ENCODE results near the gene RFX8.
"Not testable (repeated sequence)": the region's sequence is repeated elsewhere in the genome, so short reads cannot be mapped to it uniquely, and the experiment has no call there.

RFX8 gene

DNA sequence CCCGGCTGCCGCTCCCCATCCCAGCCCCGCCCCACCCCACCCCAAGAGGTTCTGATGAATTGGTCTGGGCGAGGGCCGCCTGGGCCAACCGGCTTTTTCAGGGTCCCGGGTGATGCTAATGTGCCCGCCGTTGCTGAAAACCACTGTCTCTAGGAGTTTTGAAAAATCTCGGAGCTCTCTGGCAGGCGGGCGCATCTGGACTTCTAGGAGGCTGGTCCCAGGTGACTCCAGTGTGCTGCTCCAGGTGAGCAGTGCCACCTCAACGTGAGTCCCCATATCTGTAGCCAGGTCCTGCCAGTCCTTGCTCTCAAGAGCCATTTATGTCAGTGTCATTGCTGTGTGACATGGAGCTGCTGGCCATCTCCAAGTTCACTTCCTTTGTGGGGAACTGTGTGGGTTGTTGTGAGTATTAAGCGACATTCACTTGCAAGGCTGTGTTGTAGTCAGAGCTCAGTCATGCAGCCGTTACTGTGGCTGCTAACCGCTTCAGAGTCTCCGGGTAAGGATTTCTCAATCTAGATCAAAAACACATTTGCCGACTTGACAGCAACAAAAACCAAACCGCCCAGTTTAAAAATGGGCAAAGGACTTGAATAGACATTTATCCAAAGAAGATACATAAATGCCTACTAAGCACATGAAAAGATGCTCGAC is at the start of gene RFX8:
Gene RFX8 (minus strand): TSS at position 382 of the 654 bp plus-strand sequence. CDS start 8,264 bp downstream, outside the sequence.
- DNase-seq (ENCODE audit: low read depth in 2 of 2), result peak; percentile 2 to 8

DNA sequence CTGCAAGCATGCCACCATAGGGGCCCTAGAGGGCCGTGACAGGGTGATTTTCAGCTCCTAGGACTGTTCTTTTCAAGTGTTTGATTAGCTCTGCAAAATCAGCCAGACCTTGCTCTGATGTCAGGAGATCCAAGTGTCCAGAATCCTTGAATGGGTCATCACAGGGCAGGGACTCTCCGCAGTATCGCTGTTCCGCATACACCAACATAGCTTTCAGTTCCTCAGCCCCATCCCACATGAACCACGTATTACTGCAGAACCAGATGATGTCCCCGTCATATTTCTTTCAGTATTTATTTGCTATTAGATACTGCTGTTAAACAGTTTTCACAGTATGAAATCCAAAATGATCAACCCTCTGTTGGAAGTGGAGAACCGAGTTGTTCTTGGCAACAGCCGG is 46.6 kb upstream of the RFX8 start:
- DNase-seq (ENCODE audit: low read depth in 2 of 2), result no peak

DNA sequence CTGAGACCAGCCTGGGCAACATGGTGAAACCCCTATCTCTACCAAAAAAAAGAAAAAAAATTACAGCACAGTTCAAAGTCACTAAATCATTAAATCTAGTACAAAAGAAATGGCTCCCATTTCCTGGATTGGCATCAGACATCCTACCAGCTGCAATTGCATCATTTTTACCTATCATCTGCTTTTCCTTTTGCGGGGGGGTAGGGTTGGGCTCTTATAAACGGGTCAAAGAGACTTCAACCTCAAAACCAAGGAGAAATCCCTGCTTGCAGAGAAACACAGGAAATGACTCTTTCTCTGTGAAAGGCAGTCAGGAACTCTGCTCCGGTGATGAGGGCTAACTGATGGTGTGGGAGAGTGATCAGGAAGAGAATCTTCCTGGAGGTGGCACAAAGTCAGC is 45.3 kb upstream of the RFX8 start:
- DNase-seq (ENCODE audit: low read depth in 2 of 2), result no peak

DNA sequence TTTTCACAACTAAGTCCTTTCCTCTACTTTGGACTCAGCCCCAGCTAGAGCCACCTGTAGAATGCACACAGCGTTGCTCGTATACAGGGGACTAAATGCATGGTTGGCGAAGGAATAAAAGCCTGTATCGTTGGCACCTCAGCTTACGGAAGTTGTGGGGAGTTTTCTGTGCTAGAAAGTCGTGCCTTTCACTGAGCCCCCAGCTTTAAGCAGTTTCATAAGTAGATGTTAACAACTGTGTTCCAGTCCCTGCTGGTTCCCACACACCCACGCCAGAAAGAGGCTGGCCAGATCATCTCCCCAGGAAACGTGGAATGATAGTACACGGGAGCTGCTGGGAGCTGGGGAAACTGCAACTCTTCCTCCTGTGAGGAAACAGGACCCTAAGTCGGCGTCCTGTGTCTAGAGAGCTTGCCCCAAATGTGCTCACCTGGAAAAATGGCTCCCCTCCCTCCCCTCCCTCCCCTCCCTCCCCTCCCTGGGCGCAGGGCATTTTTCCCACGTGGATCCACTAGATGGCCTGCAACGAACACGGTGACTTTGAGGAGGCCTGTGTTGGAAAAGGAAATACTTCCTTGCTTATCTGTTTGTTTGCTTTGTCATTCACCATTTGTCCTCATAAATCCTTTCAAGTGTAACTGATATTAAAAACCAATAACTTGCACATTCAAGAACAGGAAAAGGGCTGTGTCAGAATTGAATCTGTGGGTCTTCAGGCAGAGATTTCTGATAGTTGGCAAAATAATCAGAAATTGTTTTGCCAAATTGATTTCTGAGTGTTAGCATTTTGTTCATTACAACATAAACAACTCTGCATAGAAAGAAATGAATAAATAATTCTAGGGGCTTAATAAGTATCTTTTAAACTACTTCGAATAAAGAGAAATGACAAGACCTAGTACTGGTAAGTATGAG is 43.9 kb upstream of the RFX8 start:
- DNase-seq (ENCODE audit: low read depth in 2 of 2), result no peak

DNA sequence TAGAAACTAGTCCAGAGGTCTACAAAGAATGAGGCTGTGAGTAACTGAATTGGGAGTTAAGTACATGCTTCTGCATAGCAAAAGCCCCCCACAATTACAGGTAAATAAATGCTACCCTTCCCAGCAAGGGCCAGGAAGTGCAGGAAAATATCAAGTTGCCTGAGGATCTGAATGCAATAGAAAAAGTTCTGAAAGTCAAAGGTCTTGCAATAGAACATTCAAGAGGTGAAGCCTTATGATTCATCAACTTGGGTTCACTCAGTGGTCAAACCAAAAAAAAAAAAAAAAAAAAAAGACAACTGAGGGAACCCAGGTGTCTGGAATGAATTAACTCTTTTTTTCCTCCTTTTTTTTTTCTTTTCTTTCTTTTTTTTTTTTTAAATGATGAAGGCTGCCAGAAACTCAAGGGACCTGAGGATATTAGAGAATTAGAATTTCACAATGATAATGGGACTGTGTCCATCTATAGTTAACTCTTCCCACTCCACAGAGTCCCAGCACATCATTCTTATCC is 42.9 kb upstream of the RFX8 start:
- no peak for DNase-seq (ENCODE audit: low read depth in 2 of 2)

DNA sequence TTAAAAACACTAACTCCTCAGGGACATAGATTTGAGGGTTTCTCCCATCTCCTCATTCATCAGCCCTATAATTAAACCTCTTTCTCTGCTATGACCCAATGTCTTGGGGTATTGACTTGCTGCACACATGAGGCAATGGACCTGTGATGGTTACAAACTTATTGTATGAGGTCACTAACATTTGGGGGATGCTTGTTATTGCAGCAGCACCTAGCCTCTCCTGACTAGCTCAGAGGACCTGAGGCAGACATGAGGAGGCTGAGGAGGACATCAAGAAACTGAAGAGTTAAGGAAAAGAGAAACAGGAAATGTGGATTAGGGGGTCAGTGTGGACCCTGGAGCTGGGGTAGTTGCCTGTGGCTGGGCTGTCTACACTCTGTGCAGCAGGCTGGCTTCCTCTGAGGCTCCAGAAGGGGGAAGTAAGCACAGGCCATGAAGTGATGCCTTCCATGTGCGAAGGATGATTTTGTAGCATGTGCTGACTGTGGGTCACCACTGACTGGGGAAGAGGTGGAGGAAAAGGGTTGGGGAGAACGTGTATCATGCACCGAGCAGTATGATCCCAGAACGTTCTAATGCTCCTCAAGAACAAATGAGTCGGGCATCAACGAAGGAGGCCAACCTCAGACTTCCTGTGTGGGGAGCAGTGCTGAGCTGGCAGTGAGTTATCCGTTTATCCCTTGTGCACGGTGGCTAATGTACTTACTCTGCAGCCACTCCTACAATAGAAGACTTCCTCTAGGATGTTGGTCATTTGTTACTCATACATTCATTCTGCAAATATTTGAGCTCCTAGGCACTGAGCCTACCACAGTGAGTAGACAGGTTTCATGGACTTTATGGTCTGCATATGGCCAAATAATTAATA is 42.1 kb upstream of the RFX8 start:
- no peak for DNase-seq (ENCODE audit: low read depth in 2 of 2)

DNA sequence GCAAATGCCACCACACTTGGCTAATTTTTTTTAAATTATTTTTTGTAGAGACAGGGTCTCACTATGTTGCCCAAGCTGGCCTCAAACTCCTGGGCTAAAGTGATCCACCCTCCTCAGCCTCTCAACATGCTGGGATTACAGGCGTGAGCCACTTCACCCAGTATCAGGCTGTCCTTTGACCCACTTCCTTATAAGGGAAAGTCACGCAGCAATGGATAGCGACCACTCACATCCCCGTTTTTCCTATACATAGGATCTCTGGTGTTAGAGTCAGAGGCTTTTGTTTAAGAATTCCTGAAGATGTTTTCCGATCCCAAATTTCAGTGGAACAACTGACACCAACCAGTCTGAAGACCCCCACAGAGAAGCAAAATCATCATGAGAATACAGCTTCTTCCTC is 41.4 kb upstream of the RFX8 start:
- no peak for DNase-seq (ENCODE audit: low read depth in 2 of 2)

DNA sequence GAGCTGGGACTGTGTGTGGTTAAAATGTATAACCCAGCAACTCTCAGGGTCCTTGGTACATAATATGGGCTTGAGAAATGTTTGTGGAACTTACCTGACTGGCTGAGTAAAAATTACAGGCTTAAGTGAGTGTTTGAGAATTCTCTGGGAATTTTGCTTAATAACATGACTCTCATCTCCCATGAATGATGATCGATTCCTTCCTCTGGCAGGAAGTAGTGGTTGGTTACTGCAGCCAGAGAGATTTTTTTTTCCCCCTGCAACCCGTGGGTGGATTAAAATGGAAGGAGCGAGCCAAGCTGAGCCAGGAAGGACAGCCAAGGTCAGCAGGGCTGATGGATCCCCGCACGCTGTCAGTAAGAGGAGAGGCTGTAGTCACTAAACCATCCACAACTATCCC is 40.6 kb upstream of the RFX8 start:
- no peak for DNase-seq (ENCODE audit: low read depth in 2 of 2)

DNA sequence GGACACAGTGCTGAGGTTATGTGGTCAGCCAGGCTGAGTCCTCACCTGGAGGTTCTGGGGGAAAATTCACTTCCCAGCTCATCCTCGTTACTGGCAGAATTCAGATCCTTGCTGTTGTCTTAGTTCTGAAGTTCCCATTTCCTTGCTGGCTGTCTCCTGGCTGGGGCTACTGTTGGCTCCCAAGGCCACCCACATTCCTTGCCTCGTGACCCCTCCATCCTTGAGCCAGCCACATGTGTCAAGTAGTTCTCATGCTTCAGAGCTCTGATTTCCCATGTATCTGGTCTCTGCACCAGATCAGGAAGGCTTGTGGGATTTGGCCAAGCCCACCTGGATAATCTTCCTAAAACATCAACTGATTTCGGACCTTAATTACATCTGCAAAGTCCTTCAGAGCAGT is 38.1 kb upstream of the RFX8 start:
- DNase-seq (ENCODE audit: low read depth in 2 of 2), result no peak

DNA sequence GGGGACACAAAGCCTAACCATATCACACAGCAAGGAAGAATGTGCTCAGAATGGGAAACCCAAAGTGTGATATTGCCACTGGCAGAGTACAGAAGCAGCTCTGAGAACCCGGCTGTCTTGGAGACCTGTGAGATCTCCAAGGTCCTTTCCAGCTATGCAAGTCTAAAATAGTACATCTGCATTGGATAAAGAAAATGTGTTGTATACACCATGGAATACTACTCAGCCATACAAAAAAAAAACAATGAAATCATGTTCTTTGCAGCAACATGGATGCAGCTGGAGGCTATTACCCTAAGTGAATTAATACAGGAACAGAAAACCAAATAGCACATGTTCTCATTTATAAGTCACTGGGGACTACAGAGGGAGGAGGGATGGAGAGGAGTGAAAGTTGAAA is 36.5 kb upstream of the RFX8 start:
- no peak for DNase-seq (ENCODE audit: low read depth in 2 of 2)

DNA sequence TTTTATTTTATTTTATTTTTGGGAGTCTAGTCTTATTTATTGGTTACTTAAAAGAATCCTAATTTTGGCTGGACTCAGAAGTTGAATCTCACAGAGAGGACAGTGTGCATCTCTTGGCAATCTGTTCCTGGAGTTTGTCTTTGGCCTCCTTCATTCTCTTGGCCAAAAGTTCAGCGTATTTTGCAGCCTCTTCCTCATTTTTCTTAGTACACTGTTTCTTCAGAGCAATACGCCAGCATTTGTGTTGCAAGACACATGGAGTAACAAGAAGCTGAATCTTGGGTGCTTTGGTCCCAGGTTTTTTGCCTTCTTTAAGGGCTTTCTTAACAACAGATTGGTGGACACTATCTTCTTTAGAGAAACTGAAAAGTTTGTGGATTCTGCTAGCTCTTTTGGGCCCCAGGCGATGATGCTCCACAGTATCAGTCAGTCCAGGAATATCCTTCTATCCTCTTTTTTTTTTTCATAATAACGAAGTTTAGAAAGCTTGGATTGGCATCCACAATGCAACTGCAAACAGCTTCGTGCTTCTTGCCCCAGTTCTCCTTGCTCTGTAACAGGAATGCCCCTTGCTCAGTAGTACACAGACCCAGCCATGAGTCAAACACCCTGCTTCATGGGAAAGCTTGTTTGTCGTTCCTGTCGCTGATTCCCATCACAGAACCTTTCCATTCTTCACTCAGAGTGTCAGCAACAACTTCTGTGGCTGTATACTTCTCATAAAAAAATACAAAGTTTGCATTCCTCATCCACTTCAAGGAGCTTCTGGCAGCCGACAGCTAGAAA is 34.8 kb upstream of the RFX8 start:
- no peak for DNase-seq (ENCODE audit: low read depth in 2 of 2)

DNA sequence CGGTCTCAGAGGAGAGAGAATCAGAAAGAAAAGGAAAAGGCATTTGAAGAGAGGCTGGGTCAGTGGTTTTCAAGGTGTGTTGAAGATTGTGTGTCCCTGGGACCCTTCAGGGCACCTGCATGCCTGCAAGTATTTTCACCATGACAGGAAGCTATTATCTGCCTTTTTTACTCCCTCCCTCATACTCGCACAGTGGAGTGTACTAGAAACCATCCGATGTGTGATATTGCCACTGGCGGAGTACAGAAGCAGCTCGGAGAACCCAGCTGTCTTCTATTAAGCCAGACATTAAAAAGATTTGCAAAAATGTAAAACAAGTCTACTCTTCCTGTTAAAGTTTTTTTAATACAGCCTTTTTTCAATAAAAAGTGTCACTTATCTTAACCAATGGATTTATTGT is 33.7 kb upstream of the RFX8 start:
- no peak for DNase-seq (ENCODE audit: low read depth in 2 of 2)

DNA sequence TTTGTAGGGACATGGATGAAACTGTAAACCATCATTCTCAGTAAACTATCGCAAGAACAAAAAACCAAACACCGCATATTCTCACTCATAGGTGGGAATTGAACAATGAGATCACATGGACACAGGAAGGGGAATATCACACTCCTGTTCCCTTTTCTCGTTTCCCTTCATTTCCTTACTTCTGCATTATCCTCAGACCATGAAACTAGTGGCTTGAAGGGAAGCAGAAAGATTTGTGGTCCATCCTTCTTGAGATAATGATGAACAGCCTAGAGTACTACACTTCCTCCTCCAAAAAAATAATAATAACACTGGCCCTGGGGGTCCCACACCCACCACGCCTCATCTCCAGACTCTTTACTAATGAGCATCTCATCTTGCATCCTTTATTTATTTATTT is 30.4 kb upstream of the RFX8 start:
- DNase-seq (ENCODE audit: low read depth in 2 of 2), result not testable (repeated sequence)

DNA sequence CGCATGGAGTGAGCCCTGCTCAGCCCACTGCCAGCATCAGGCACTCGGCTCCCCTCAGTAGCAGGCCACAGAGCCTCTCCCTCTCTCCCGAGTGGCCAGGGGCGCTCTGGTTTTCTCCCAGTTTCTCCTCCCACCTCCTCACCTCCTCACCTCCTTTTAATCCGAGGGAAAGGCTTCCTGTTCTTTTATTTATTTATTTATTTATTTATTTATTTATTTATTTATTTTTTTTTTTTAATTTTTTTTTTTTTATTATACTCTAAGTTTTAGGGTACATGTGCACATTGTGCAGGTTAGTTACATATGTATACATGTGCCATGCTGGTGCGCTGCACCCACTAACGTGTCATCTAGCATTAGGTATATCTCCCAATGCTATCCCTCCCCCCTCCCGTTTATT is 29.8 kb upstream of the RFX8 start:
- not testable (repeated sequence) for DNase-seq (ENCODE audit: low read depth in 2 of 2)

DNA sequence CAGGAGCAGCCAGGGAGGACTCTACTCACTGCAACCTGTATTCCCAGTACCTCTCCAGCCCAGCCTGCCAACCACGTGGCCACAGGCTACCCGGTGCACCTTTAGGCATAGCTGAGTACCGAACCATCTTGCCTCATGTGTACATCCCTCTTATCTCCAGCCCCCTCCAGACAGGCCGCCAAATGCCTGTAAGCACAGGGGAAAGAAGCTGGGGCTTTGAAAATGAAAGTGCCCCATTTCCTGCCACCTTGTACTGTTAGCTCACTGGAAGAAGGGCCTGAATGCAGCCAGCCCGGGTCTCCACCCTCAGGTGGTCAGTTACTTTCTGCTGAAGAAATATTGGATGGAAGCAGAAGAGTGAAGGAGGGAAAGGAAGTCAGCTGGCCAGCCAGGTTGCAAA is 27.2 kb upstream of the RFX8 start:
- DNase-seq (ENCODE audit: low read depth in 2 of 2), result no peak

DNA sequence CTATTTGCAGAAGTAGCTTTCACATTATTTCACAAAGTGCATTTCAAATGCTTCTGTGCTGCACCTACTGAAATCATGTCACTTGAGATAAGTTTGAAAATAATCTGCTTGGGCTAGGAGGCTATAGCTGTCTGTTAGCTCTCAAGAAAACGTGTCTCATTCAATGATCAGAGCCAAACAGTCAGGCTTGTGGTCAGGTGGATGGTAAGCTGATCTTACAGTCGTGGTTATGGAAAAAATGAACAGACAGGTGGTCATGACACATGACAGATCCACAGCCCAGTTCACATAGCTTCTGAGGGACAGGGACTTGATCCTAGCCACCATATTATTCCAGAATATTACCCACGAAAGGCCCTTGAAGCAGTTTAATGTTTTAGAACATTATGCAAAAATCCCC is 26.5 kb upstream of the RFX8 start:
- no peak for DNase-seq (ENCODE audit: low read depth in 2 of 2)

DNA sequence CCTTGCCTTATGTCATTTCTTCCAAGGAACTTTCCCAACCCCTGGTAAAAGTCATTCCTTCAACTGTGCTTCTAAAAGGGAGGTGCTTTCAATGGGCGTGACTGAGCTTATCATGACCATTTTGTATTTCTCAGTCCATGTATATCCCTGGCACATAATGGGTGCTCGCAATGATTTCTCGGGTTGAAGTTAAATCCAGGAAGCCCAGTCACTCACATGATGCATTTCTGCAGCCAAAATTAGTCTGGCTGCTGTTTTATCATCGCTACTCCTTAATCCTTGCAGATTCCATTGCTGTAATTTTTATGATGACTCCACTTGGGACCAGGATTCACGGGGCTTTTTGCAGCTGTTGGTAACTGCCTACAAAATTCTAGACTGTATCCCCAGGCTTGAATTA is 25.9 kb upstream of the RFX8 start:
- no peak for DNase-seq (ENCODE audit: low read depth in 2 of 2)

DNA sequence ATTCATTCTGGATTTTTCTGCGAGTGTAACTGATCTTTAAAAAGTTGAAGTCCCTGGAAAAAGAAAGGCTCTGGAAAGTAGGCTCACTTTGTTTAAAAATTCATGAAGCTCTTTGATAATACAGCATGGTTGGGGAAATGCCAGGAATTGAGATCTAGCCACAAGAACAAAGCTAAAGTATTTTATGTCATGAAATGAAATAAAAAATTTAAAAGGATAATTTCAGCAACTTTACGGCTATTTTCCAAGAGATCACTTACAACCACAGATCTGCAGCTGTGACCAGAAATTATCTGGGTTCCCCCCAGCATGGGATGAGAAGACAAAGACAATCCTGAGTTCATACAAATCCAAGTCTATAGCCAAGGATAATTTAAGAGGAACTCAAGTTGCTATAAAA is 25.3 kb upstream of the RFX8 start:
- no peak for DNase-seq (ENCODE audit: low read depth in 2 of 2)

DNA sequence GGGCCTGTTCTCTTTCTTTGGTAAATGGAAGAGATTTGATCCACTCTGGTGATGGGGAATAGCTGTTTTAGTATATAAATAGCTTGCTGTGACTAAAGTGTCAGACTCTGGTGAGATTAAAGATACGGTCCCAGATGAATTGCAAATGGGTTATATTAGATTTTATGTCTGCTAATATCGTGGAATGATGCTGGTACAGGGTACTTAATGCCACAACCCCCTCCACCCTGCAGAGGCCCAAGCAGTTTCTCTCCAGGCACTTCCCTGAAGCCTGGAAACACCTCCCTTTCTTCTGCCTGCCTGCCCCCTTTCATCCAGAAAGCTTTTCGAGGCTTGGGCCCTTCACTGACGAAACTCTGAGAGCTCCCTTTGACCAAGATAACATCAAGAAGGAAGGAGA is 21.4 kb upstream of the RFX8 start:
- no peak for DNase-seq (ENCODE audit: low read depth in 2 of 2)

DNA sequence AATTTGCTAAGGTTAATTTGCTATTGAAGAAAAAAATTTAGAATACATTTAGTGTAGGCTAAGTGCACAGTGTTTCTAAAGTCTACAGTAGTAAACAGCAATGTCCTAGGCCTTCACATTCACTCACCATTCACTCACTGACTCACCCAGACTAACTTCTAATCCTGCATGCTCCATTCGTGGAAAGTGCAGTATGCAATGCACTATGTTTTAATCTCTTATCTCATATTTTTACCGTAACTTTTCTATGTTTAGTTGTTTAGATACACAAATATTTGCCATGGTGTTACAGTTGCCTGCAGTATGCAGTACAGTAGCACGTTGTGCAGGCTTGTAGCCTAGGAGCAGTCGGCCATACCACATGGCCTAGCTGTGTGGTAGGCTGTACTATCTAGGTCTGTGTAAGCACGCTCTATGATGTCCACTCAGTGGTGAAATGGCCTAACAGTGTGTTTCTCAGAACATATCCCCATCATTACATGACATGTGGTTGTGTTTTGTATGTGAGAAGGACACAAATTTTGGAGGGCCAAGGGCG is 18.1 kb upstream of the RFX8 start:
- no peak for DNase-seq (ENCODE audit: low read depth in 2 of 2)

DNA sequence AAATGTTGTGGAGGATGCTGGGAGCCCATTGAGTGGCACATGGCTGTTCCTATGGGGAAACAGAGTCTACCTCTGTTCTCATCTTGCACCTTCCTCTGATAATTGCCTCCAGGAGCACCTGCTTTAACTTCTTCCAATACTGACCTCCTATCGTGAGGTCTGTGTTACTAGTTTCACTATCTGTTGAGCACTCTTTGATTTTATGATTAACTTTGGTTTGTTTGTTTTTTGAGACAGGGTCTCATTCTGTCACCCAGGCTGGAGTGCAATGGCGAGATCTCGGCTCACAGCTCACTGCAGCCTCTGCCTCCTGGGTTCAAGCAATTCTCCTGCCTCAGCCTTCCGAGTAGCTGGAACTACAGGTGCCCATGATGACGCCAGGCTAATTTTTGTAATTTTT is 12.1 kb upstream of the RFX8 start:
- DNase-seq (ENCODE audit: low read depth in 2 of 2), result no peak
